Prostate gland (tissue), 2 donors: Measurements from ENCODE around the gene CASQ1. TPM values are rescaled to one million over a fixed set of nuclear protein-coding genes. Genes with fewer than 3 reads are reported as not detected.

ENCODE experiments used
- DNase-seq: peaks from one replicate; pipeline ENCODE4 v3.0.0-alpha.2; 2019; ENCODE audit warnings: low spot score
- H3K27ac ChIP-seq, 2 donors: fragments of 200-600 bp; sonication (generic); 2 replicates each; pipeline ENCODE4 v1.5.1; 2017 to 2019
- H3K27me3 ChIP-seq: fragments of 200-600 bp; sonication (generic); replicated peaks from 2 replicates; pipeline ENCODE4 v1.5.1; 2019; ENCODE audit not compliant: insufficient read depth
- H3K36me3 ChIP-seq, 2 donors: fragments of 200-600 bp; sonication (generic); 1 replicate in 1 of 2; 2 replicates in 1 of 2; pipeline versions ENCODE4 v1.5.1 to v1.8.1; 2017 to 2019
- H3K4me1 ChIP-seq: fragments of 200-600 bp; sonication (generic); replicated peaks from 2 replicates; pipeline ENCODE4 v1.5.1; 2019
- H3K4me3 ChIP-seq, 2 donors: fragments of 200-600 bp; sonication (generic); 2 replicates each; pipeline ENCODE4 v1.5.1; 2017 to 2019
- H3K9me3 ChIP-seq: fragments of 200-600 bp; sonication (generic); 2 replicates; pipeline ENCODE4 v1.5.1; 2017
- CTCF ChIP-seq, 4 experiments: fragments of 200-600 bp in 2 of 4; fragments of 450-650 bp in 2 of 4; sonication (generic) in 2 of 4; IDR thresholded peaks; 1 replicate in 3 of 4; 2 replicates in 1 of 4; pipeline ENCODE4 v1.5.1; 2016 to 2019; ENCODE audit warnings: antibody characterized with exemption in 4 of 4, mild to moderate bottlenecking in 2 of 4, moderate library complexity in 2 of 4
- POLR2A ChIP-seq: fragments of 450-650 bp; IDR thresholded peaks from one replicate; pipeline ENCODE4 v1.6.1; 2016; ENCODE audit warnings: antibody characterized with exemption, mild to moderate bottlenecking
- POLR2AphosphoS5 ChIP-seq: sonication (generic); formaldehyde crosslinking; IDR thresholded peaks from one replicate; pipeline ENCODE4 v1.6.1; 2017; ENCODE audit warnings: antibody characterized with exemption
- WGBS: methylation state at CpG from one replicate; pipeline ENCODE4 v1.1.5; 2018; 5-methylcytosine and 5-hydroxymethylcytosine counted together
- intact Hi-C: fragments of 100-400 bp; cut with DNase I; formaldehyde crosslinking; loops from one replicate; pipeline ENCODE4 v1.14.2; 2022
- total RNA-seq, 2 donors: library from RNA; depleted of rRNA; stranded (reverse); fragments of >200 nt; gene quantifications; one replicate each; pipeline ENCODE4 v1.1.0, GENCODE V29; 2016

Gene CASQ1
- total RNA-seq, 2 donors from 2014 or later: 1.2 to 3.0 TPM

- Histone ChIP-seq H3K27me3 (no peaks in the 10 kb centered on the region), H3K27ac (no peak overlapping the region), H3K36me3 (no peaks in the 10 kb centered on the region), H3K4me1 (no peaks in the 10 kb centered on the region), H3K9me3 (no peaks in the 10 kb centered on the region), H3K4me3 (no peak overlapping the region)
- WGBS: 59% methylated on average over 5 of the region's 5 CpGs
- no peak for TF ChIP-seq CTCF (IDR thresholded peaks at IDR 0.05)
- TF ChIP-seq POLR2A: no peak
- TF ChIP-seq POLR2AphosphoS5: no peak
- intact Hi-C loops: no loop called here
- no peak for DNase-seq
Observed at GRCh38 chr1:160156361-160156760, 34.0 kb upstream of the CASQ1 start.

GRCh38 chr1:160157174-160157573, 33.2 kb upstream of the CASQ1 start:
- 57% methylated on average over 4 of the region's 4 CpGs for WGBS
- intact Hi-C loops: no loop called here
- H3K9me3 ChIP-seq: no peaks in the 10 kb centered on the region

GRCh38 chr1:160158031-160158430, 32.3 kb upstream of the CASQ1 start:
- WGBS: 88% methylated on average over 3 of the region's 3 CpGs
- intact Hi-C loops: no loop called here
- no peak for TF ChIP-seq POLR2AphosphoS5

More at GRCh38 chr1:160157174-160157573, 33.2 kb upstream of the CASQ1 start:
- H3K27me3 ChIP-seq: no peaks in the 10 kb centered on the region
- no peak for TF ChIP-seq CTCF (IDR thresholded peaks at IDR 0.05)
- peak; percentile 55 for TF ChIP-seq POLR2AphosphoS5
- no peak overlapping the region for H3K4me3 ChIP-seq
- peak; percentile 10 for DNase-seq
- no peaks in the 10 kb centered on the region for H3K4me1 ChIP-seq
- H3K27ac ChIP-seq: no peak overlapping the region
- no peaks in the 10 kb centered on the region for H3K36me3 ChIP-seq

GRCh38 chr1:160158534-160158933, 31.8 kb upstream of the CASQ1 start:
- H3K4me1 ChIP-seq: no peaks in the 10 kb centered on the region
- no peaks in the 10 kb centered on the region for H3K9me3 ChIP-seq
- no peaks in the 10 kb centered on the region for H3K36me3 ChIP-seq
- no peak overlapping the region for H3K27ac ChIP-seq
- H3K27me3 ChIP-seq: no peaks in the 10 kb centered on the region
- no peak for TF ChIP-seq CTCF (IDR thresholded peaks at IDR 0.05)
- no peak for TF ChIP-seq POLR2A
- no peak for TF ChIP-seq POLR2AphosphoS5
- H3K4me3 ChIP-seq: no peak overlapping the region
- intact Hi-C loops: no loop called here
- DNase-seq: no peak
- WGBS: 93% methylated on average over 4 of the region's 4 CpGs

More at GRCh38 chr1:160158031-160158430, 32.3 kb upstream of the CASQ1 start:
- no peak overlapping the region for H3K27ac ChIP-seq
- no peaks in the 10 kb centered on the region for H3K27me3 ChIP-seq
- H3K4me1 ChIP-seq: no peaks in the 10 kb centered on the region
- DNase-seq: no peak
- H3K4me3 ChIP-seq: no peak overlapping the region
- no peaks in the 10 kb centered on the region for H3K9me3 ChIP-seq
- H3K36me3 ChIP-seq: no peaks in the 10 kb centered on the region

GRCh38 chr1:160159846-160160245, 30.5 kb upstream of the CASQ1 start:
- intact Hi-C loops: no loop called here
- Histone ChIP-seq H3K27me3 (no peaks in the 10 kb centered on the region), H3K36me3 (no peaks in the 10 kb centered on the region), H3K27ac (no peak overlapping the region), H3K9me3 (no peaks in the 10 kb centered on the region), H3K4me1 (no peaks in the 10 kb centered on the region), H3K4me3 (no peak overlapping the region)
- no peak for TF ChIP-seq CTCF (IDR thresholded peaks at IDR 0.05)
- no peak for TF ChIP-seq POLR2A
- TF ChIP-seq POLR2AphosphoS5: peak; percentile 64
- peak; percentile 17 for DNase-seq
